Measurements from ENCODE around the gene INPP4A.

DNA sequence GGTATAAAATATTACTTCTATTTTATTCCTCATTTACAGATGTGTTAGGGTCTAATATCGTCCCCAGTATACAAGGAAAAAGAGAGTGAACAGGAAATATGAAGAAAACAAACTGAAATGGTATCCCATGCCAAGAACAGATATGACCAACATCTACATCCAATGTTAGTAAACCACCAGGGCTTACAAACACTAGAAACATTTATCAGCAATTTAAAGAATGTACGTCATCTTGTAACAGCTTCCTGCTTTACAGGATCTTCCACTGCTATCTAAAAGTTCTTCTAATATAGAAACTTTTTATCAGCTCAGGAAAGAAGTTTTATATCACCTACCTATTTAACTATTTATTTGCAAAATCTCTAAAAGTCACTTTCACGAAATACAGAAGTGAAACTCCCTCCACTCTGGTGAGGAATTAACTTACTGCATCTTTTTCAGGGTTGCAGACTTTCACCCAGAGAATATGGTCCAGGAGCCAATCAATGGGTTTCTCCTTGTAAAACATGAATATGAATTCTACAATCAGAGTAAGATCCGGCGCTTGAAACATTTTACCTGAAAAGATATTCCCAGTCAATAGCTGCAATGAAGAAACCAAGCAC, 198.9 kb downstream of the INPP4A start:
- TF ChIP-seq, protein P1, sequence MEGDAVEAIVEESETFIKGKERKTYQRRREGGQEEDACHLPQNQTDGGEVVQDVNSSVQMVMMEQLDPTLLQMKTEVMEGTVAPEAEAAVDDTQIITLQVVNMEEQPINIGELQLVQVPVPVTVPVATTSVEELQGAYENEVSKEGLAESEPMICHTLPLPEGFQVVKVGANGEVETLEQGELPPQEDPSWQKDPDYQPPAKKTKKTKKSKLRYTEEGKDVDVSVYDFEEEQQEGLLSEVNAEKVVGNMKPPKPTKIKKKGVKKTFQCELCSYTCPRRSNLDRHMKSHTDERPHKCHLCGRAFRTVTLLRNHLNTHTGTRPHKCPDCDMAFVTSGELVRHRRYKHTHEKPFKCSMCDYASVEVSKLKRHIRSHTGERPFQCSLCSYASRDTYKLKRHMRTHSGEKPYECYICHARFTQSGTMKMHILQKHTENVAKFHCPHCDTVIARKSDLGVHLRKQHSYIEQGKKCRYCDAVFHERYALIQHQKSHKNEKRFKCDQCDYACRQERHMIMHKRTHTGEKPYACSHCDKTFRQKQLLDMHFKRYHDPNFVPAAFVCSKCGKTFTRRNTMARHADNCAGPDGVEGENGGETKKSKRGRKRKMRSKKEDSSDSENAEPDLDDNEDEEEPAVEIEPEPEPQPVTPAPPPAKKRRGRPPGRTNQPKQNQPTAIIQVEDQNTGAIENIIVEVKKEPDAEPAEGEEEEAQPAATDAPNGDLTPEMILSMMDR (IDR thresholded peaks at IDR 0.05): no peak
- TF ChIP-seq EP300 (IDR thresholded peaks at IDR 0.05; ENCODE audit: low read depth) (no peak), POLR2A (IDR thresholded peaks at IDR 0.05) (no peak)
